Measurements from ENCODE around the gene GPC6.

- TF ChIP-seq, protein P1, sequence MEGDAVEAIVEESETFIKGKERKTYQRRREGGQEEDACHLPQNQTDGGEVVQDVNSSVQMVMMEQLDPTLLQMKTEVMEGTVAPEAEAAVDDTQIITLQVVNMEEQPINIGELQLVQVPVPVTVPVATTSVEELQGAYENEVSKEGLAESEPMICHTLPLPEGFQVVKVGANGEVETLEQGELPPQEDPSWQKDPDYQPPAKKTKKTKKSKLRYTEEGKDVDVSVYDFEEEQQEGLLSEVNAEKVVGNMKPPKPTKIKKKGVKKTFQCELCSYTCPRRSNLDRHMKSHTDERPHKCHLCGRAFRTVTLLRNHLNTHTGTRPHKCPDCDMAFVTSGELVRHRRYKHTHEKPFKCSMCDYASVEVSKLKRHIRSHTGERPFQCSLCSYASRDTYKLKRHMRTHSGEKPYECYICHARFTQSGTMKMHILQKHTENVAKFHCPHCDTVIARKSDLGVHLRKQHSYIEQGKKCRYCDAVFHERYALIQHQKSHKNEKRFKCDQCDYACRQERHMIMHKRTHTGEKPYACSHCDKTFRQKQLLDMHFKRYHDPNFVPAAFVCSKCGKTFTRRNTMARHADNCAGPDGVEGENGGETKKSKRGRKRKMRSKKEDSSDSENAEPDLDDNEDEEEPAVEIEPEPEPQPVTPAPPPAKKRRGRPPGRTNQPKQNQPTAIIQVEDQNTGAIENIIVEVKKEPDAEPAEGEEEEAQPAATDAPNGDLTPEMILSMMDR (conservative IDR thresholded peaks at IDR 0.05; ENCODE audit: low read length) = no peak
- no peak for TF ChIP-seq EZH2phosphoT487 (IDR thresholded peaks at IDR 0.05; ENCODE audit: borderline replicate concordance)
Observed at GRCh38 chr13:94169454-94170144, 943.0 kb downstream of the GPC6 start.
